Measurements from ENCODE around the gene ASPG.

Gene ASPG

DNA sequence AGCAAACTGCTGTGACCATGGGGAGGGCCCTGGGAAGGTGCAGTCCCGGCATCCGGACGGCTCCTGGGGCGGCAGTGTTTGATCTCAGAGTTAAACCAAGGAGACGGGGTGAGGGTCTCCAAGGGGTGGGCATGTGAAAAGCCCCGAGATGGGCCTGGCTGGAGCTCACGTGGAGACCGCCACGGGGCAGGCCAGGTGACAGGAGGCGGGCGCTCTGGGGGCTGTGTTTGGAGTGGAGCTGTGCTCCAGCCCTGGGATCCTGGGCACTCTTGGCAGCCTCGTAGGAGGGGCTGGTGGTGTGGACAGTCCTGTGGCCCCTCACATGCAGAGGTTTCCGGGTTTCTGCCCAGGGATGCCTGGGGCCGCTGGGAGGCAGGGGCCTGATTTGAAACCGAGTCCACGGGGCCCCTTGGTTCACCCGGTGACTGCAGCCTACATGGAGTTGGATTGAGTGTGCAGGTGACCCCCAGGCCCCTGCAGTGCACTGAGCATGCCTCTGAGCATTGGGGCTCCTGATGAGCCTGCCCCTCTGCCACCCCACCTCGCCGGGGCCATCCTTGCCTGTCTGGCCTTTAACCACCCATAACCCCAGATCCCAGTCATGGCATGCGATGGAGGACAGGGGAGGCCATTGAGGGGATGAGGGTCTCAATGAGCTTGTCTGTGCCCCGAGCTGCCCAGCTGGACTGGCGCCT is 61.3 kb downstream of the ASPG start:
- CTCF ChIA-PET = interaction anchor here (0.5 kb wide), 1 partner anchor 153 kb away, joined by 3 read pairs; no protein-coding TSS in a partner anchor
- no peak for TF ChIP-seq HOXA7 (CRISPR knock-in tag; IDR thresholded peaks at IDR 0.05; ENCODE audit: borderline replicate concordance)
- no peak for TF ChIP-seq TRIM28 (IDR thresholded peaks at IDR 0.05; ENCODE audit: borderline replicate concordance, low read length)
- no peak for TF ChIP-seq ZNF596 (tag by site-specific recombination; IDR thresholded peaks at IDR 0.05)
- TF ChIP-seq ZNF501 (tag by site-specific recombination; IDR thresholded peaks at IDR 0.05) = no peak
- no peak for TF ChIP-seq HOXC10 (CRISPR knock-in tag; IDR thresholded peaks at IDR 0.05)
- no peak for TF ChIP-seq ZNF416 (tag by site-specific recombination; IDR thresholded peaks at IDR 0.05)
- no peak for TF ChIP-seq PRDM2 (tag by site-specific recombination; IDR thresholded peaks at IDR 0.05; ENCODE audit: borderline replicate concordance)
- no peak for TF ChIP-seq ZNF157 (tag by site-specific recombination; IDR thresholded peaks at IDR 0.05)
- TF ChIP-seq GLIS2 (tag by site-specific recombination; IDR thresholded peaks at IDR 0.05) = no peak
- no peak for TF ChIP-seq ZNF777 (tag by site-specific recombination; IDR thresholded peaks at IDR 0.05; ENCODE audit: borderline replicate concordance)

GRCh38 chr14:104147346-104148125 is 62.0 kb downstream of the ASPG start:
- peaks cover 11% of the 10 kb centered on the region for H3K4me1 ChIP-seq (ENCODE audit: control insufficient read depth, insufficient read depth, low read length)
- H3K9me3 ChIP-seq (ENCODE audit: control insufficient read depth, insufficient read depth, low read depth, low read length) = no peaks in the 10 kb centered on the region
- ChIA-PET CTCF (interaction anchor here (0.5 kb wide), 1 partner anchor 152 kb away, joined by 3 read pairs; no protein-coding TSS in a partner anchor), POLR2A (no interaction called here)
- TF ChIP-seq ZNF366 (tag by site-specific recombination; conservative IDR thresholded peaks at IDR 0.05) (no peak), HIC1 (tag by site-specific recombination; IDR thresholded peaks at IDR 0.05) (0 out of 2 replicates have a peak, but pooled peaks have one; percentile 28)
- no peak overlapping the region for H3K27ac ChIP-seq (ENCODE audit: extremely low read depth, low read depth, low read length)
- H3K36me3 ChIP-seq (ENCODE audit: control insufficient read depth in 2 of 2, insufficient read depth in 1 of 2, low read length in 2 of 2) = peaks cover 0 to 19% of the 10 kb centered on the region in 2 experiments; a peak in 1 of 3 replicates
- H3K4me3 ChIP-seq (ENCODE audit: low read depth, low read length) = no peak overlapping the region

More for the DNA sequence above, 61.3 kb downstream of the ASPG start:
- Histone ChIP-seq H3K36me3 (ENCODE audit: control insufficient read depth in 2 of 2, insufficient read depth in 1 of 2, low read length in 2 of 2) (peaks cover 0 to 16% of the 10 kb centered on the region in 2 experiments; a peak in 1 of 3 replicates), H3K4me1 (ENCODE audit: control insufficient read depth, insufficient read depth, low read length) (peaks cover 11% of the 10 kb centered on the region), H3K4me3 (ENCODE audit: low read depth, low read length) (no peak overlapping the region), H3K27ac (ENCODE audit: extremely low read depth, low read depth, low read length) (no peak overlapping the region), H3K9me3 (ENCODE audit: control insufficient read depth, insufficient read depth, low read depth, low read length) (no peaks in the 10 kb centered on the region)
- POLR2A ChIA-PET = no interaction called here

Data from HEK293 (cell line).